SU-DHL-6 (cell line): ENCODE data around the gene NFATC1.

Source experiments
- EZH2phosphoT487 ChIP-seq: fragments of 200-600 bp; sonication (generic), shearing (Covaris generic); conservative IDR thresholded peaks from 2 replicates; pipeline ENCODE4 v1.6.1; 2018; ENCODE audit warnings: mild to moderate bottlenecking, antibody characterized with exemption, low read length, moderate library complexity, mixed read lengths
- TF ChIP-seq, protein P1 (sequence below): fragments of 200-600 bp; sonication (generic); IDR thresholded peaks from one replicate; pipeline ENCODE4 v1.5.1; 2017; ENCODE audit warnings: antibody characterized with exemption, mild to moderate bottlenecking, low read length, moderate library complexity; ENCODE audit not compliant: insufficient read depth, poor library complexity, severe bottlenecking

DNA sequence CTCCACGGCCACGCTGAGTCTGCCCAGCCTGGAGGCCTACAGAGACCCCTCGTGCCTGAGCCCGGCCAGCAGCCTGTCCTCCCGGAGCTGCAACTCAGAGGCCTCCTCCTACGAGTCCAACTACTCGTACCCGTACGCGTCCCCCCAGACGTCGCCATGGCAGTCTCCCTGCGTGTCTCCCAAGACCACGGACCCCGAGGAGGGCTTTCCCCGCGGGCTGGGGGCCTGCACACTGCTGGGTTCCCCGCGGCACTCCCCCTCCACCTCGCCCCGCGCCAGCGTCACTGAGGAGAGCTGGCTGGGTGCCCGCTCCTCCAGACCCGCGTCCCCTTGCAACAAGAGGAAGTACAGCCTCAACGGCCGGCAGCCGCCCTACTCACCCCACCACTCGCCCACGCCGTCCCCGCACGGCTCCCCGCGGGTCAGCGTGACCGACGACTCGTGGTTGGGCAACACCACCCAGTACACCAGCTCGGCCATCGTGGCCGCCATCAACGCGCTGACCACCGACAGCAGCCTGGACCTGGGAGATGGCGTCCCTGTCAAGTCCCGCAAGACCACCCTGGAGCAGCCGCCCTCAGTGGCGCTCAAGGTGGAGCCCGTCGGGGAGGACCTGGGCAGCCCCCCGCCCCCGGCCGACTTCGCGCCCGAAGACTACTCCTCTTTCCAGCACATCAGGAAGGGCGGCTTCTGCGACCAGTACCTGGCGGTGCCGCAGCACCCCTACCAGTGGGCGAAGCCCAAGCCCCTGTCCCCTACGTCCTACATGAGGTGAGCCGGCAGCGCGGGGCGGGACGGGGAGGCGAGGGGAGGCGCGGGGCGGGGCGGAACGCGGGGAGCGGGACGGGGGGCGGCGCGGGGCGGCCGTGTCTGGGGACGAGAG lies 15.2 kb downstream of the NFATC1 start:
- TF ChIP-seq, protein P1, sequence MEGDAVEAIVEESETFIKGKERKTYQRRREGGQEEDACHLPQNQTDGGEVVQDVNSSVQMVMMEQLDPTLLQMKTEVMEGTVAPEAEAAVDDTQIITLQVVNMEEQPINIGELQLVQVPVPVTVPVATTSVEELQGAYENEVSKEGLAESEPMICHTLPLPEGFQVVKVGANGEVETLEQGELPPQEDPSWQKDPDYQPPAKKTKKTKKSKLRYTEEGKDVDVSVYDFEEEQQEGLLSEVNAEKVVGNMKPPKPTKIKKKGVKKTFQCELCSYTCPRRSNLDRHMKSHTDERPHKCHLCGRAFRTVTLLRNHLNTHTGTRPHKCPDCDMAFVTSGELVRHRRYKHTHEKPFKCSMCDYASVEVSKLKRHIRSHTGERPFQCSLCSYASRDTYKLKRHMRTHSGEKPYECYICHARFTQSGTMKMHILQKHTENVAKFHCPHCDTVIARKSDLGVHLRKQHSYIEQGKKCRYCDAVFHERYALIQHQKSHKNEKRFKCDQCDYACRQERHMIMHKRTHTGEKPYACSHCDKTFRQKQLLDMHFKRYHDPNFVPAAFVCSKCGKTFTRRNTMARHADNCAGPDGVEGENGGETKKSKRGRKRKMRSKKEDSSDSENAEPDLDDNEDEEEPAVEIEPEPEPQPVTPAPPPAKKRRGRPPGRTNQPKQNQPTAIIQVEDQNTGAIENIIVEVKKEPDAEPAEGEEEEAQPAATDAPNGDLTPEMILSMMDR: no peak
- TF ChIP-seq EZH2phosphoT487: no peak
